LoVo (cell line): Measurements from ENCODE around the gene PRR15L.
"Not testable (repeated sequence)": the region's sequence is repeated elsewhere in the genome, so short reads cannot be mapped to it uniquely, and the experiment has no call there.

Experiments used
- DNase-seq: peaks from one replicate; pipeline ENCODE4 v3.0.0-alpha.2; 2016; ENCODE audit warnings: low spot score

Gene PRR15L

GRCh38 chr17:47957591-47958490 lies at the start of gene PRR15L:
Gene PRR15L, minus strand, starts transcription at chr17:47957883. Its CDS starts 4,649 bp downstream, at chr17:47953234.
- DNase-seq, result peak; percentile 50

GRCh38 chr17:48006936-48007709 lies 49.4 kb upstream of the PRR15L start:
- DNase-seq, result no peak

GRCh38 chr17:48004983-48005382 lies 47.3 kb upstream of the PRR15L start:
- no peak for DNase-seq

- no peak for DNase-seq
Measured at GRCh38 chr17:48003417-48004151, 45.9 kb upstream of the PRR15L start.

- no peak for DNase-seq
Measured at GRCh38 chr17:48002916-48003416, 45.3 kb upstream of the PRR15L start.

GRCh38 chr17:48002266-48002915 lies 44.7 kb upstream of the PRR15L start:
- DNase-seq, result peak; percentile 63

GRCh38 chr17:48001657-48002056 lies 44.0 kb upstream of the PRR15L start:
- not testable (repeated sequence) for DNase-seq

- no peak for DNase-seq
Measured at GRCh38 chr17:48001197-48001596, 43.5 kb upstream of the PRR15L start.

- DNase-seq, result peak; percentile 28
Measured at GRCh38 chr17:47999582-47999981, 41.9 kb upstream of the PRR15L start.

GRCh38 chr17:47998044-47998443 lies 40.4 kb upstream of the PRR15L start:
- DNase-seq, result no peak

GRCh38 chr17:47997586-47997985 lies 39.9 kb upstream of the PRR15L start:
- DNase-seq, result no peak

GRCh38 chr17:47996201-47996600 lies 38.5 kb upstream of the PRR15L start:
- no peak for DNase-seq

- DNase-seq, result no peak
Measured at GRCh38 chr17:47995241-47995935, 37.7 kb upstream of the PRR15L start.

- DNase-seq, result no peak
Measured at GRCh38 chr17:47994724-47995123, 37.0 kb upstream of the PRR15L start.

- no peak for DNase-seq
Measured at GRCh38 chr17:47993964-47994363, 36.3 kb upstream of the PRR15L start.

- no peak for DNase-seq
Measured at GRCh38 chr17:47993031-47993564, 35.4 kb upstream of the PRR15L start.

- DNase-seq, result no peak
Measured at GRCh38 chr17:47992216-47992615, 34.5 kb upstream of the PRR15L start.

GRCh38 chr17:47990962-47991731 lies 33.5 kb upstream of the PRR15L start:
- DNase-seq, result no peak

- DNase-seq, result no peak
Measured at GRCh38 chr17:47989700-47990099, 32.0 kb upstream of the PRR15L start.

GRCh38 chr17:47989159-47989558 lies 31.5 kb upstream of the PRR15L start:
- DNase-seq, result no peak
